ENCODE results near the gene BNIP3. TPM values are rescaled to one million over a fixed set of nuclear protein-coding genes. Genes with fewer than 3 reads are reported as not detected.

Gene BNIP3
- total RNA-seq, 4 donors from 2014 or later: 81.2 to 162 (median 135) TPM

DNA sequence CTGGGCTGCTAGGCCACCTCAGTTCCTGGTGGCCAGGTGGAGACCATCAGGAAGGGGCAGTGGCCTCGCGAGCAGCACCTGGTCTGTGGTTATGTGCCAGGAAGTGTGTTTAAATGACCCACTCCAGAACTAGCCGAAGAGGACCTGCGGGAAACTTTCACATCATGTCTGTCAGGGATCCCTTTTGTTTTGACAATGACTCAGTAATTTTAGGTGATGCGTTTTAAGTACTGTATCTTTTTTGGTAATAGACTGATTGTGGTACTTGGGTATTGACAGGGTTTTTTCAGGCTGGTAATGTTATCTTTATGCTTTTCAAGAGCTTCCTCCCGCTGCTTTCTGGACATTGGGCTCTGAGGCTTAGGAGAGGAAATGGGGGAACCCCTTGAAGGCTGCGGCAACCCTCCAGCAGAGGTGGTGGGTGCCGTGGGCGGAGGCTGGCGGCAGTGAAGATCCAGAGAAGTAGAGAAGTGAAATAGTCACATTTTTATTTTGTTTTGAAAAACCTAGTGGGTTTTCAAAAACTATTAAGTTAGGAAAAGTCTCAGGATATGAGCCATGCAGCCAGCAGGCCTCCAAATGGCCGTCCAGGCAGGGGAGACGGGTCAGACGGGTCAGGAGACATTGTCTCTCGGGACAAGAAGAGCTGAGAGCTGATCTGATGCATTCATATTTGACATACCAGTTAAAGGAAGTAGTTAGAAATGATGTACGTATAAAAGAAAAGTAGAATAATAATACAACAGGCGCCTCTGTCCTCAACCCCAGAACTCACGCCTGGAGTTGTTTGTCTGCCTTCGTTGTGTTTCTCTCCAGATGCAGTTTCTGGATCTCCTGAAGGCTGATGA is 53.3 kb downstream of the BNIP3 start:
- Histone ChIP-seq H3K27ac (no peak overlapping the region), H3K4me1 (peaks cover 25% of the 10 kb centered on the region), H3K27me3 (no peaks in the 10 kb centered on the region), H3K36me3 (no peaks in the 10 kb centered on the region), H3K9me3 (peaks cover 10% of the 10 kb centered on the region), H3K4me3 (no peak overlapping the region)
- no peak for DNase-seq (ENCODE audit: low spot score in 2 of 2)
- WGBS: 81% methylated on average over 18 of the region's 18 CpGs
- TF ChIP-seq POLR2AphosphoS5 (IDR thresholded peaks at IDR 0.05): no peak
- TF ChIP-seq POLR2A (IDR thresholded peaks at IDR 0.05): no peak
- TF ChIP-seq EP300 (IDR thresholded peaks at IDR 0.05): no peak
- TF ChIP-seq CTCF (IDR thresholded peaks at IDR 0.05): no peak

- WGBS: 97% methylated on average over 28 of the region's 28 CpGs
- Histone ChIP-seq H3K27me3 (no peaks in the 10 kb centered on the region), H3K27ac (no peak overlapping the region), H3K4me1 (peaks cover 25% of the 10 kb centered on the region), H3K9me3 (peaks cover 10% of the 10 kb centered on the region), H3K4me3 (no peak overlapping the region), H3K36me3 (no peaks in the 10 kb centered on the region)
- TF ChIP-seq POLR2AphosphoS5 (IDR thresholded peaks at IDR 0.05): no peak
- TF ChIP-seq CTCF (IDR thresholded peaks at IDR 0.05): no peak
- TF ChIP-seq POLR2A (IDR thresholded peaks at IDR 0.05): no peak
- no peak for TF ChIP-seq EP300 (IDR thresholded peaks at IDR 0.05)
- peak in 1 of 2 donors; percentile 45 for DNase-seq (ENCODE audit: low spot score in 2 of 2)
Observed at GRCh38 chr10:131926743-131927595, 54.8 kb downstream of the BNIP3 start.

DNA sequence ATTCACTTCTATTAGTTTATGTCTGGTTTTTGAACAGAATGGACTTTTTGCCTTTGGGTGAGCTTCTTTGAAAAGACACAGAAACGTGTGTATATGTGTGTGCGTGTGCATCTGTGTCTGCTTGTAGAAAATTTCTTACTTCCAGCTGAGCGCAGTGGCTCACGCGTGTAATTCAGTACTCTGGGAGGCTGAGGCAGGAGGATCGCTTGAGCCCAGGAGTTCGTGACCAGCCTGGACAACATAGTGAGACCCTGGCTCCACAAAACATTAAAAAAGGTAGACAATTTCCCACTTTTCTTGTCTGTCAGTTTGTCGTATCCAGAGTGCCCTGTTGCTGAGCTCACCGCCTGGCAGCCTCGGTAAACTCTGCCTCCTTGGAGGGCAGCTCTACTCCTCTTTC is 55.5 kb downstream of the BNIP3 start:
- WGBS: over 99% methylated on average over 10 of the region's 10 CpGs
- no peaks in the 10 kb centered on the region for H3K27me3 ChIP-seq
- no peak for TF ChIP-seq CTCF (IDR thresholded peaks at IDR 0.05)
- TF ChIP-seq EP300 (IDR thresholded peaks at IDR 0.05): no peak
- no peak for TF ChIP-seq POLR2AphosphoS5 (IDR thresholded peaks at IDR 0.05)
- TF ChIP-seq POLR2A (IDR thresholded peaks at IDR 0.05): no peak
- H3K9me3 ChIP-seq: peaks cover 10% of the 10 kb centered on the region
- H3K27ac ChIP-seq: no peak overlapping the region
- H3K4me1 ChIP-seq: peaks cover 22% of the 10 kb centered on the region
- H3K36me3 ChIP-seq: no peaks in the 10 kb centered on the region
- no peak overlapping the region for H3K4me3 ChIP-seq
- DNase-seq (ENCODE audit: low spot score in 2 of 2): no peak

DNA sequence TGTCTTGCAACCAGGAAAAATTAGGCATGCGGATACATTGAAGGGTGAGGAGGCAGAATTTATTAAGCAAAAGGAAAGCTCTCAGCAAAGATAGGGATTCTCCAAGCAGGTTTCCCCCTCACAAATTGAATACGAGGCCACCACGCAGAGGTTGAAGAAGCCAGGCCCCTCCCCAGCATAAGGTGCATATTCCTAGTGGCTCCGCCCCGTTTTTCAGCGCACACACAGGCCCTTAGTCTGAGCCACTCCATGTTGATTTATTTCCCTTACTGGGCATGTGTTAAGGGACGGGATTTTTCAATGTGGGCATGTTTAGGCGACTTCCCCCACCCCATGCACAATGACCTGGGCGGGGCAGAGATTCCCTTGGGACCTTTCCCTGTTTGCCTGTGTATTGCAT is 56.0 kb downstream of the BNIP3 start:
- no peak overlapping the region for H3K4me3 ChIP-seq
- H3K4me1 ChIP-seq: peaks cover 22% of the 10 kb centered on the region
- DNase-seq (ENCODE audit: low spot score in 2 of 2): no peak
- TF ChIP-seq POLR2AphosphoS5 (IDR thresholded peaks at IDR 0.05) (no peak), POLR2A (IDR thresholded peaks at IDR 0.05) (no peak), CTCF (IDR thresholded peaks at IDR 0.05) (no peak), EP300 (IDR thresholded peaks at IDR 0.05) (no peak)
- no peaks in the 10 kb centered on the region for H3K27me3 ChIP-seq
- no peak overlapping the region for H3K27ac ChIP-seq
- no peaks in the 10 kb centered on the region for H3K36me3 ChIP-seq
- WGBS: 92% methylated on average over 9 of the region's 9 CpGs
- H3K9me3 ChIP-seq: peaks cover 10% of the 10 kb centered on the region

Measured in suprapubic skin (tissue), 4 donors.